Gastrocnemius medialis (tissue), 4 donors: ENCODE results near the gene PLCL2. TPM values are rescaled to one million over a fixed set of nuclear protein-coding genes. Genes with fewer than 3 reads are reported as not detected.

Experiments used
- ATAC-seq, 2 donors: fragments of 150-250 bp; one replicate each; pipeline ENCODE4 v1.9.1; 2016
- DNase-seq, 2 donors: peaks; one replicate each; pipeline ENCODE4 v3.0.0-alpha.2; 2019
- H3K27ac ChIP-seq, 4 donors: fragments of 200-600 bp; sonication (generic); 1 replicate in 1 of 4; 2 replicates in 3 of 4; pipeline ENCODE4 v1.5.1; 2016 to 2018; ENCODE audit warnings: mild to moderate bottlenecking in 2 of 4, moderate library complexity in 1 of 4
- H3K27me3 ChIP-seq, 3 donors: fragments of 200-600 bp; sonication (generic) in 2 of 3; 1 replicate in 1 of 3; 2 replicates in 2 of 3; pipeline versions ENCODE4 v1.5.1 to v1.6.0; 2016 to 2019; ENCODE audit warnings: mild to moderate bottlenecking in 1 of 3, moderate library complexity in 1 of 3
- H3K36me3 ChIP-seq, 2 donors: fragments of 200-600 bp; sonication (generic) in 1 of 2; one replicate each; pipeline ENCODE4 v1.5.1; 2017 to 2018
- H3K4me1 ChIP-seq, 2 donors: fragments of 200-600 bp; sonication (generic) in 1 of 2; one replicate each; pipeline ENCODE4 v1.5.1; 2016 to 2017; ENCODE audit warnings: mild to moderate bottlenecking in 2 of 2
- H3K4me3 ChIP-seq, 4 donors: fragments of 200-600 bp; sonication (generic) in 3 of 4; 1 replicate in 1 of 4; 2 replicates in 3 of 4; pipeline ENCODE4 v1.5.1; 2016 to 2019; ENCODE audit warnings: mild to moderate bottlenecking in 2 of 4
- H3K9me3 ChIP-seq, 3 donors: fragments of 200-600 bp; sonication (generic) in 2 of 3; 1 replicate in 1 of 3; 2 replicates in 2 of 3; pipeline ENCODE4 v1.5.1; 2016 to 2019
- POLR2A ChIP-seq, 2 donors: fragments of 450-650 bp; IDR thresholded peaks; one replicate each; pipeline ENCODE4 v1.6.1; 2017; ENCODE audit warnings: antibody characterized with exemption in 2 of 2, mild to moderate bottlenecking in 2 of 2, moderate library complexity in 2 of 2
- in situ Hi-C, 4 donors: fragments of 200-750 bp; cut with MboI; loops; one replicate each; pipeline versions ENCODE4 v1.15.0 to v1.8.0; 2017; ENCODE audit warnings: low sequenced_read_pairs in 4 of 4
- intact Hi-C: fragments of 100-400 bp; cut with DNase I; formaldehyde crosslinking; loops from one replicate; pipeline ENCODE4 v1.15.1; 2023; ENCODE audit warnings: low total_unique reads
- total RNA-seq, 4 donors: library from RNA; depleted of rRNA; stranded (reverse); fragments of >200 nt; gene quantifications; one replicate each; pipeline versions ENCODE4 v1.1.0 to v1.2.3, GENCODE V29; 2016
- TF ChIP-seq, protein P1 (sequence below), 5 experiments: fragments of 450-650 bp in 3 of 5; fragments of 200-600 bp in 2 of 5; sonication (generic) in 2 of 5; IDR thresholded peaks in 4 of 5; conservative IDR thresholded peaks in 1 of 5; 1 replicate in 4 of 5; 2 replicates in 1 of 5; pipeline ENCODE4 v1.5.1; 2016 to 2019; ENCODE audit warnings: antibody characterized with exemption in 5 of 5, mild to moderate bottlenecking in 3 of 5, moderate library complexity in 3 of 5

Gene PLCL2
- total RNA-seq, 4 donors from 2014 or later, result 23.9 to 37.2 (median 32.7) TPM

GRCh38 chr3:17110660-17111396, 226.1 kb downstream of the PLCL2 start:
- no peak overlapping the region for H3K27ac ChIP-seq
- no peaks in the 10 kb centered on the region for H3K4me1 ChIP-seq
- no peaks in the 10 kb centered on the region for H3K9me3 ChIP-seq
- ATAC-seq (no peak), DNase-seq (no peak)
- intact Hi-C loops (no loop called here), in situ Hi-C loops (no loop called here)
- H3K4me3 ChIP-seq, result no peak overlapping the region
- no peaks in the 10 kb centered on the region for H3K27me3 ChIP-seq
- TF ChIP-seq POLR2A (IDR thresholded peaks at IDR 0.05), result no peak
- TF ChIP-seq, protein P1, sequence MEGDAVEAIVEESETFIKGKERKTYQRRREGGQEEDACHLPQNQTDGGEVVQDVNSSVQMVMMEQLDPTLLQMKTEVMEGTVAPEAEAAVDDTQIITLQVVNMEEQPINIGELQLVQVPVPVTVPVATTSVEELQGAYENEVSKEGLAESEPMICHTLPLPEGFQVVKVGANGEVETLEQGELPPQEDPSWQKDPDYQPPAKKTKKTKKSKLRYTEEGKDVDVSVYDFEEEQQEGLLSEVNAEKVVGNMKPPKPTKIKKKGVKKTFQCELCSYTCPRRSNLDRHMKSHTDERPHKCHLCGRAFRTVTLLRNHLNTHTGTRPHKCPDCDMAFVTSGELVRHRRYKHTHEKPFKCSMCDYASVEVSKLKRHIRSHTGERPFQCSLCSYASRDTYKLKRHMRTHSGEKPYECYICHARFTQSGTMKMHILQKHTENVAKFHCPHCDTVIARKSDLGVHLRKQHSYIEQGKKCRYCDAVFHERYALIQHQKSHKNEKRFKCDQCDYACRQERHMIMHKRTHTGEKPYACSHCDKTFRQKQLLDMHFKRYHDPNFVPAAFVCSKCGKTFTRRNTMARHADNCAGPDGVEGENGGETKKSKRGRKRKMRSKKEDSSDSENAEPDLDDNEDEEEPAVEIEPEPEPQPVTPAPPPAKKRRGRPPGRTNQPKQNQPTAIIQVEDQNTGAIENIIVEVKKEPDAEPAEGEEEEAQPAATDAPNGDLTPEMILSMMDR (IDR thresholded peaks at IDR 0.05 in 4 of 5, conservative IDR thresholded peaks at IDR 0.05 in 1 of 5), result no peak
- no peaks in the 10 kb centered on the region for H3K36me3 ChIP-seq

DNA sequence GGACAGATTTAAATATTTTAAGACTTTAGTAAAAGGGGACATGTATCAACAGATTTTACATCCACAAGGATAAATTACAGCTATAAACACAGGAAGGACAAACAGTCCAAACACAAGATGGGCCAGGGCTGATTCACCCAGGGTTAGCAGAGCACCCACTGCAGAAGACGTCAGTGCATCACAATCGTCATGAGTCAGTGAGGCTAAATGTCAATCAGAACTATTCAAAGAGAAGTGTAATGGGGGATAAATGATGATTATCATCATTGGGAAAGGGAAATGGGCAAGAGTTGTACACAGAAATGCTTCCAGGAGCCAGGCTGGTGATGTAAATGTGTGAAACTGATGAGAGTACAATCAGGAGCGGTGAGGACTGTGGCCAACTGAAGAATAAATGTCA, 226.8 kb downstream of the PLCL2 start:
- no peak for TF ChIP-seq POLR2A (IDR thresholded peaks at IDR 0.05)
- TF ChIP-seq, protein P1 (IDR thresholded peaks at IDR 0.05 in 4 of 5, conservative IDR thresholded peaks at IDR 0.05 in 1 of 5), result no peak
- intact Hi-C loops (no loop called here), in situ Hi-C loops (no loop called here)
- ATAC-seq, result no peak
- Histone ChIP-seq H3K4me3 (no peak overlapping the region), H3K4me1 (no peaks in the 10 kb centered on the region), H3K36me3 (no peaks in the 10 kb centered on the region), H3K27ac (no peak overlapping the region), H3K27me3 (no peaks in the 10 kb centered on the region), H3K9me3 (no peaks in the 10 kb centered on the region)
- DNase-seq, result no peak

DNA sequence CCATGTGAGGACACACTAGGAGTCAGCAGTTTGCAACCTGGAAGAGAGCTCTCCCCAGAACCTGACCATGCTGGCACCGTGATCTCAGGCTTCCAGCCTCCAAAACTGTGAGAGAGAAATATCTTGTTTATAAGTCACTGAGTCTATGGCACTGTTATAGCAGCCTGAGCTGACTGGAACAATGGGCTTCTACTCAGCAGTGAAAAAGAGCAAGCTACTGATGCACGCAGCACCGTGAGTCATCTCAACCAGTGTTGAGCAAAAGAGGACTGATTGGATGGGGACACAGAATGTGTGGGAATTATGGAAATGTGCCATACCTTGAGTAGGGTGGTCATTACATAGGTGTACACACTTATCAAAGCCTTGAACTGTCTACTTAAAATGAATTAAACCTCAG, 230.4 kb downstream of the PLCL2 start:
- no peak for ATAC-seq
- H3K9me3 ChIP-seq, result no peaks in the 10 kb centered on the region
- no peaks in the 10 kb centered on the region for H3K4me1 ChIP-seq
- H3K27ac ChIP-seq, result no peak overlapping the region
- in situ Hi-C loops, result no loop called here
- intact Hi-C loops, result no loop called here
- TF ChIP-seq POLR2A (IDR thresholded peaks at IDR 0.05), result no peak
- TF ChIP-seq, protein P1 (IDR thresholded peaks at IDR 0.05 in 4 of 5, conservative IDR thresholded peaks at IDR 0.05 in 1 of 5), result no peak
- H3K36me3 ChIP-seq, result no peaks in the 10 kb centered on the region
- H3K27me3 ChIP-seq, result no peaks in the 10 kb centered on the region
- no peak overlapping the region for H3K4me3 ChIP-seq
- DNase-seq, result no peak

DNA sequence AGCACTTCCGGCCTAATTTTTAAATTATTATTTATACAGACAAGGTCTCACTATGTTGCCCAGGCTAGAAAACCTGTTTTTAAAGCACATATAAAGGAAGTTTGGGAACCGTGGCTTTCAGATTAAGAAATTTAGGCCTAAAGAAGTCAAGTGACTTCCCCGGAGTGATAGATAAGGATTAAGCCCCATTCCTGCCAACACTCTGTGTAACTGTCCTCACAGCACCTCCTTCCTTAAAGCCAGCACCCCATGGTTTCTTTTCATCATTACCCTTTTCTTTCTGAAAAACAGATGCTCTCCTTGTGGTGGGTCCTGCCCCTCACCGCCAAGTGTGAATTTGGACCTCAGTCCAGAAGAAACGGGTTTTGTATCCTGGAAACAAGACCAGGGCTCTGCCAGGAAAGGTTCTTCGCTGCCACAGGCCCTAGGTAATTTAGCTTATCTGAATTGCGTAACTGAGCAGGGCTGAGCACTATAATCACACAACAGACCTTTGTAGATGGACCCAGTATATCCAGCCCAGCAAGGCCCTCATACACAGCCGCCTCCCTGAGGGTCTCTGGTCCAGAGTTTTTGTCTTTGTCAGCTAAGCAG, 231.3 kb downstream of the PLCL2 start:
- in situ Hi-C loops, result no loop called here
- DNase-seq, result no peak
- no peak overlapping the region for H3K27ac ChIP-seq
- H3K36me3 ChIP-seq, result no peaks in the 10 kb centered on the region
- intact Hi-C loops, result no loop called here
- no peaks in the 10 kb centered on the region for H3K27me3 ChIP-seq
- no peaks in the 10 kb centered on the region for H3K9me3 ChIP-seq
- no peak for TF ChIP-seq POLR2A (IDR thresholded peaks at IDR 0.05)
- TF ChIP-seq, protein P1 (IDR thresholded peaks at IDR 0.05 in 4 of 5, conservative IDR thresholded peaks at IDR 0.05 in 1 of 5), result no peak
- no peak overlapping the region for H3K4me3 ChIP-seq
- no peak for ATAC-seq
- no peaks in the 10 kb centered on the region for H3K4me1 ChIP-seq
